GM12892 (cell line): ENCODE data around the gene C6.
"Not testable (repeated sequence)": the region's sequence is repeated elsewhere in the genome, so short reads cannot be mapped to it uniquely, and the experiment has no call there.

Experiments
- DNase-seq: peaks from one replicate; pipeline ENCODE4 v3.0.0; 2011; ENCODE audit not compliant: insufficient read length
- FAIRE-seq: peaks from 2 replicates; lab custom pipeline; 2011; peaks lifted over from hg19 to GRCh38; lab: Jason Lieb, UNC
- POLR2A ChIP-seq: IDR thresholded peaks from 2 replicates; pipeline ENCODE4 v1.6.1; 2011; ENCODE audit warnings: low read depth, low read length, control low read depth
- POLR2AphosphoS5 ChIP-seq: IDR thresholded peaks from 2 replicates; pipeline ENCODE4 v1.6.1; 2011; ENCODE audit warnings: low read depth, low read length, control low read depth
- TAF1 ChIP-seq: IDR thresholded peaks from 2 replicates; pipeline ENCODE4 v1.6.1; 2011; ENCODE audit warnings: low read depth, mild to moderate bottlenecking, control low read depth, low read length, borderline replicate concordance

Gene C6

GRCh38 chr5:41223962-41224361 lies 10.6 kb upstream of the C6 start:
- DNase-seq (no peak), FAIRE-seq (no peak)
- TF ChIP-seq TAF1 (no peak), POLR2AphosphoS5 (no peak), POLR2A (no peak)

GRCh38 chr5:41219658-41220269 lies 6.4 kb upstream of the C6 start:
- no peak for DNase-seq
- no peak for FAIRE-seq
- no peak for TF ChIP-seq POLR2AphosphoS5
- TF ChIP-seq TAF1: no peak
- TF ChIP-seq POLR2A: no peak

- TF ChIP-seq POLR2AphosphoS5 (no peak), POLR2A (no peak), TAF1 (no peak)
- FAIRE-seq: no peak
- DNase-seq: no peak
Observed at GRCh38 chr5:41218929-41219657, 5.8 kb upstream of the C6 start.

DNA sequence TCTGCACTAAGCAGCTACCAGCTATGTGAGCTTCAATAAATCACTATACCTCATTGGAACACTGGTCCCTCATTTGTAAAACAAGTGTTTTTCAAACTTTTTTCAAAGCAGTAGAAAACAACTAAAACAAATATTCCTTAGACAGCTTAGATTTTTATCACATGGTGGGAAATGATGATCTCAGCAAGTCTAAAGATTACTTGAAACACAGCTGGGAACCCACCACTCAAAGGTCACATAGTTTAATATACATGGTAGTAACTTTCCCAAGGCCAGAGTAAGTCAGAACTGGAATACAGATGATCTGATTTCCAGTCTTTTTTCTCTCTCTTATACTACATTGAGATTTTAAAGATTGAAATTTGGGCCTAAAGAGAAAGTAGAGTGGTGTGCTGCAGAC lies 850 bp upstream of the C6 start:
- DNase-seq (no peak), FAIRE-seq (no peak)
- TF ChIP-seq POLR2A: no peak
- TF ChIP-seq POLR2AphosphoS5: no peak
- no peak for TF ChIP-seq TAF1

- FAIRE-seq (no peak), DNase-seq (no peak)
- no peak for TF ChIP-seq POLR2A
- no peak for TF ChIP-seq TAF1
- no peak for TF ChIP-seq POLR2AphosphoS5
Observed at GRCh38 chr5:41212935-41213334, 397 bp downstream of the C6 start.

DNA sequence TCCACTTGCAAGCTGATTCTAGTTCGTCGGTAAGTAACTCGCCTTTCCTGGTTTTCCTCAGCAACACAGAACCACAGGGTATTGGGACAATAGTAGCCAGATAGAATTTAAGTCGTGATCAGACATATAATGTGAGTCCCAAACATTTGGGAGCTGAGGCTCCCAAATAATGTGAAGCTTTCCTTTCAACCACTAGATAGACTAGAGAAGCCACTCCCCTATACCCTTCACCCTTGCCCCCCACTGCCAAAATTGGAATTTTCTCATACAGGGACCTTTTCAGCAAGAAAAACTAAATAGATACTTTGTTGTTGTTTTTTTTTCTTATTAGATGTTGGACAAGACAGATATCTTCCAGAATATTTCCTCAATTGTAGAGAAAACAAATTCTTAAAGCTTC lies 1.9 kb downstream of the C6 start:
- TF ChIP-seq POLR2A: no peak
- no peak for FAIRE-seq
- no peak for DNase-seq

DNA sequence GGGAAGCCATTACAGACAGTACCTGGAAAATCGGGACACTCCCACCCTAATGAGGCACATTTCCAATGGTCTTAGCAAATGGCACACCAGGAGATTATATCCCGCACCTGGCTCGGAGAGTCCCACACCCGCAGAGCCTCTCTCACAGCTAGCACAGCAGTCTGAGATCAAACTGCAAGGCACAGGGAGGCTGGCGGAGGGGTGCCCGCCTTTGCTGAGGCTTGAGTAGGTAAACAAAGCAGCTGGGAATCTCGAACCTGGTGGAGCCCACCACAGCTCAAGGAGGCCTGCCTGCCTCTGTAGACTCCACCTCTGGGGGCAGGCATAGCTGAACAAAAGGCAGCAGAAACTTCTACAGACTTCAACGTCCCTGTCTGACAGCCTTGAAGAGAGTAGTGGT lies 7.9 kb downstream of the C6 start:
- not testable (repeated sequence) for FAIRE-seq, DNase-seq

DNA sequence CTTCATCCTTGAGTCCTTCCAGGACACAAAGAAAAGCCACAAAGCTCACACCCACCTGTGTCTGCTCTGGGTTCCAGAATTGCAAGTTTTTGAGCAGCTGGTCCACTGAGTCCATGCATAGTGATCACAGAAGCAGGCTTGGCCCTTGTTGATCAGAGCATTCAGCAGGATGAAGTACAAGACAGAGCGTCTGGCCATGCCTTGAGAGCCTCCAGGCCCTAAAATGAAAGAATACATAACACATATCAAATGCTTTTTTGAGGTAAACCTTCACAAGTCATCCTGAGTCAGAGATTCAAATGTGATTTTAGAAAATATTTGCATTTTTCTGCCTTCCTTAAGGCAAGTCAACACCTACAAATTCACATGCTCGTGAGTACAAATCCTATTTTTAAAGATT lies 10.3 kb downstream of the C6 start:
- TF ChIP-seq POLR2AphosphoS5 (no peak), TAF1 (no peak), POLR2A (no peak)
- DNase-seq (no peak), FAIRE-seq (no peak)

DNA sequence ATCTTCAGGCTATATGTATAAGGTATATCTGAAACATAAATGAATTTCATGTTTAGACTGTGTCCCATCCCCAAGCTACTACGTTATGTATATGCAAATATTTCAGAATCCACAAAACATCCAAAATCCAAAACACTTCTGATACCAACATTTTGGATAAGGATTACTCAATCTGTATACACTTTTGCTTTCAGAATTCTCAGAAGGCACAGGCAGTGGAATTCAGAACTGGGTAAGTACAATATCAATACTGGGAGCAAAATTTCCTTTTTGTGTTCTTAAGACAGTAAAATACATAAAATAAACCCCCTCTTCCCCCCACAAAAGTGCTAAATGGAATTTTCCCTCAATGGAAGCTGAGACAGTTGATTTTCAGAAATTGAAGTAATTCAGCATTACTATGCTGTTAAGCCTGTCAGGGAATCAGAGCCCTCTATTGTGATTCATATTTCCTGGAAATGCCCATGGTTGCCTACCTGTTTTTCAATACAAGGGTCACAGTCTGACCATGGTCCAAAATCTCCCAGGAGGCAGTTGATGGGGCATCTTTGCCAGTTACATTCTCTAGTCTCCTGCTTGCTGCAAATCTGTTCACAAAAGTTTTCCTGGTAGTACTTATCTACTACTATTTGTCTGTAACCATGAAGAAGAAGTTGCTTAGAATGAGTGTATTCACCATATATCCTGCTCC lies 12.1 kb downstream of the C6 start:
- TF ChIP-seq TAF1 (no peak), POLR2AphosphoS5 (no peak), POLR2A (no peak)
- DNase-seq: no peak
- no peak for FAIRE-seq

DNA sequence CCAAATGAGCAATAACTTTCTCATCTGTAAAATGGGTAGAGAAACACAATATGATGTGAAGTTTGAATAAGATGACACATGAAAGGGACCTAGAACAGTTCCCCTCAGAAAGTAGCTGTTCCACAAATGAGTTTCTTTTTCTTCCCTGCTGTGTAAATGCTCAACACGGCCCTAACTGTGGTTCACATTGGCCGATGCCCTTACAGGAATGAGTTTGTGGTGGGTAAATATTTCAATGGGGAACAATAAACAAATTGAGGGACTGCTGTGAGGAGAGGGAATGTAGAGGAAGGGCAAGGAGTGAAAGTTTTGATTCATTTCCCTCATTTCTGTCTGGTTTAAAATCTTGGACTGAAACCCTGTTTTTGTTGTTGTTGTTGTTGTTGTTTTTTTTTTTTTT lies 12.8 kb downstream of the C6 start:
- DNase-seq (no peak), FAIRE-seq (no peak)
- TF ChIP-seq POLR2A (no peak), POLR2AphosphoS5 (no peak), TAF1 (no peak)

DNA sequence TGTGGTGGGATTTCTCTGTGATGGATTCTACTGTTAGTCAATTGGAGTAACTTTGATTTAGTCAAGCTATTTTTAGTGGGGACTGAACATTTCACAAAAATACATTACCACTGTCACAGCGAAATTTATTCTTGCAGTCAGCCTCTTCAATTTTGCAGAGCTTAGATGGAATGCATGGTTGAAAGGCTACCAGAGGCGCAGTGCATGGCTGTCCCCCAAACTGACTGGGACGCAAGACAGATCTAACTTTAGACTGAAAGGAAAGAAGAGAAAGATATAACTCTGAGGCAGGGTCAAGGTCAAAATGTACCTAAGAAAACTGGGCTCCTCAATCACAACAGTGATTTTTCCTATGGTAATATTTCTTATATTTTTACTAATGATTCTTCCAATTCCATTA lies 13.7 kb downstream of the C6 start:
- no peak for DNase-seq
- FAIRE-seq: no peak
- no peak for TF ChIP-seq TAF1
- no peak for TF ChIP-seq POLR2A
- no peak for TF ChIP-seq POLR2AphosphoS5

DNA sequence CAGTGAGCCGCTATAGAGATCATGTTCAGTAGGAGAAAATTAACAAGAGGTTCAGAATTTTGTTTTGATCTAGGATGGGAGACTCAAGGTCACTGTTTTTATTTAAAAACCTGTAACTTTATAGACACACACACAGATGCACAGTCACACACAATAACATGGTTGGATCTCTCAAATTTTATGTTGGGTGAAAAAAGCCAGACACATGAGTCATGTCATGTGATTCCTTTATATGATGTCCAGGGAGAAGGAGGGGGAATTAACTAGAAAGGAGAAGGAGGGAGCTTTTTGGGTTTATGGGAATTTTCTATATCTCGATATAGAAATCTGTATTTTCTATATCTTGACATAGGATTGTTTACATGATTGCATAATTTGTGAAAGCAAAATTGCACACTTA lies 17.1 kb downstream of the C6 start:
- TF ChIP-seq POLR2A (no peak), TAF1 (no peak), POLR2AphosphoS5 (no peak)
- no peak for DNase-seq
- no peak for FAIRE-seq
